HG03558 (cell line): ENCODE data around the gene SPIN1.
A peak's percentile ranks its signal among the peaks of the same experiment; 100 is the strongest.
"Not testable (repeated sequence)": the region's sequence is repeated elsewhere in the genome, so short reads cannot be mapped to it uniquely, and the experiment has no call there.

ENCODE experiments used
- ATAC-seq: cut with Tn5 transposase; IDR thresholded peaks from one replicate; pipeline ENCODE4 v1.9.1; 2021; ENCODE audit warnings: moderate number of reproducible peaks; ENCODE audit not compliant: unreplicated experiment; ENCODE audit errors: extremely low read depth

SPIN1 gene

DNA sequence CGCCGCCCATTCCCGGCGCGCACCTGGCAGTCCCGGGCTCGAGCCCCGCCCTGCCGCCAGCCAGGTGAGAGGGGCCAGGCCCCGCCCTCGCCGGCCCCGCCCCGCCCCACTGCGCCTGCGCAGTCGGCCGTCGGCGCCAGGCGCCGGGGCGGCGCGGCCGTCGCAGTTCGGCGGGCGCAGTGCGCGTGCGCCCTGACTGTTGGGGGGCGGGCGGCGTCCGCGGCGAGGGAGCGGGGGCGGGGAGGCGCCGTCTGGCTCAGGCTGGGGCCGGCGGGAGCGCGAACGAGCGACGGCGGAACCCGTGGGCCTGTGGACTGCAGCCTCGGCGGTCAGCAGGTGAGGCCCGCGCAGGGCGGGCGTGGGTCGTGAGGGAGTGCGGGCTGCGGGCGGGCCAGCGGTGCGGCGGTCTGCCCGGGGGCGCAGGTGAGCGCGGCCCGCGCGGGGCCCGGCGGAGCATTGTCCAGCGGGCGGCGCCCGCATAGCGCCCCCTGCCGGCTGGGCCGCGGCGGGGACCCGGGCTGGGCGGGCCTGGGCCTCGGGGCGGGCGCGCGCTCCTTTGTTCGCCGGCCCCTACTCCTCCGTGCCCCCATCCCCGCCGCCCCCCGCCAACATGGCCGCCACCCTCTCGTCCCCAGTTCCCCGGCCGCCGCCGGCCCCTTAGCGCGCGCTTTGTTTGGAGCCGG is at the start of gene SPIN1:
TSS of gene SPIN1 (plus strand) at position 242 of the 683 bp plus-strand sequence. CDS start 38,096 bp downstream, outside the sequence.
- ATAC-seq, result peak; percentile 67

DNA sequence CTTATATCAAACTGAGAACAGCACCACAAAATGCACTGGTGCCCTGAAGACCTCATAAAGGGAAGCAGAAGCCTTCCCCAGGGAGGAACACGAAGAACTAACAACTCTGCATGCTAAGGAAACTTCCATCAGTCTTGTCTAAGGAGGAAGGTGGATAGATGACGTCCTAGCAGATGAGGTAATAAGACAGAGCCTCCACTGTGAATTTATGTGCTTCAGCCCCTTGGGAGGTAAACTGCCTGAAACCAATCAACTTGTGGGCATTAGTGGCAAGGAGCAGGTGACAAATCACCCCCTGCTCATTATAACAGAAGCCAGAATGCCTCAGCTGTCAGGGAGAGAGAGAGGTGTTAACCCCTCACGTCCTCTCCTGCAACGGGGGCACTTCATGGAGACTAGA is 48.9 kb upstream of the SPIN1 start:
- no peak for ATAC-seq

DNA sequence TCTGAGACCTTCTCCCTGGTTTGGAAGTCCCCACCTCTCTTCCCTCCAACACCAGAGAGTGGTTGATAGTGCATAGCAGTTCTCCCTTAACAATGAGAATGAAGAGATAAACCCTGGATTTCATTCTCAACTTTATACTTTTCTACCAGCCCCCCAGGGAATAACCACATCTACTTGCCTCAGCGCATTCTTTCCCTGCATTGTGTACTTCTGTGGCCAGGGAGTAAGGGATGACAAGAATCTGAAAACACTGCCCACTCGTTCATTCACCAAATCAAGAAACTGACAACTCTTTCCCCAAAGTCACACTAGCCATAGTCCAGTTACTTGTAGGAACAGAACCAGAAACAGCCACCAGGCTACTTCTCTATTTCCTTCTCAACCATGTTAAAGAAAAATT is 46.0 kb upstream of the SPIN1 start:
- ATAC-seq, result no peak

DNA sequence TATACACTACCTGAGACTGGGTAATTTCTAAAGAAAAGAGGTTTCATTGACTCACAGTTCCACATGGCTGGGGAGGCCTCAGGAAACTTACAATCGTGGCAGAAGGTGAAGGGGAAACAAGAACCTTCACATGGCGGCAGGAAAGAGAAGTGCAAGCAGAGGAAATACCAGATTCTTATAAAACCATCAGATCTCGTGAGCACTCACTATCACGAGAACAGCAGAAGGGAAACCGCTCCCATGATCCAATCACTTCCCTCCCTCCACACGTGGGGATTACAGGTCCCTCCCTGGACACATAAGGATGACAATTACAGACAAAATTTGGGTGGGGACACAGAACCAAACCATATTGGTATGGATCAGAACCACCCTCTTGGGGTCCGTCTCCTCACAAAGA is 44.2 kb upstream of the SPIN1 start:
- no peak for ATAC-seq

DNA sequence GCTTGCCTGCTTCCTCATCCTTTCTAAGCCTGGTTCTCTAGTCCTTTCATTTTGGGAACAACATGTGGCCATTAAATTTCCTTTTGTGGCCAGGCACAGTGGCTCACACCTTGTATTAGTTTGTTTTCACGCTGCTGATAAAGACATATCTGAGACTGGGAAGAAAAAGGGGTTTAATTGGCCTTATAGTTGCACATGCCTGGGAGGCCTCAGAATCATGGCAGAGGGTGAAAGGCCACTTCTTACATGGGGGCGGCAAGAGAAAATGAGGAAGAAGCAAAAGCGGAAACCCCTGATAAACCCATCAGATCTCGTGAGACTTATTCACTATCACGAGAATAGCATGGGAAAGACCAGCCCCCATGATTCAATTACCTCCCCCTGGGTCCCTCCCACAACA is 37.9 kb upstream of the SPIN1 start:
- ATAC-seq, result not testable (repeated sequence)

DNA sequence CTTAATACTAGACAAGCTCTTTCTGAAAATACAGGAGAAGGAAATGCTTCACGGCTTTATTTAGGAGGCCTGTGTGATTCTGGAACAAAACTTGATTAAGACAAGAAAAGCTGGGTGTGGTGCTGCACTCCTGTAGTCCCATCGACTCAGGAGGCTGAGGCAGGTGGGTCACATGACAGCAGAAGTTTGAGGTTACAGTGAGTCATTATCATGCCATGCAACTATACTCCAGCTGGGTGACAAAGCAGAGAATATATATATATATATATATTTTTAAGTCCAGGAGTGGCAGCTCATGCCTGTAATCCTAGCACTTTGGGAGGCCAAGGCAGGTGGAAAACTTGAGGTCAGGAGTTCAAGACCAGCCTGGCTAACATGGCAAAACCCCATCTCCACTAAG is 33.1 kb upstream of the SPIN1 start:
- ATAC-seq, result no peak

DNA sequence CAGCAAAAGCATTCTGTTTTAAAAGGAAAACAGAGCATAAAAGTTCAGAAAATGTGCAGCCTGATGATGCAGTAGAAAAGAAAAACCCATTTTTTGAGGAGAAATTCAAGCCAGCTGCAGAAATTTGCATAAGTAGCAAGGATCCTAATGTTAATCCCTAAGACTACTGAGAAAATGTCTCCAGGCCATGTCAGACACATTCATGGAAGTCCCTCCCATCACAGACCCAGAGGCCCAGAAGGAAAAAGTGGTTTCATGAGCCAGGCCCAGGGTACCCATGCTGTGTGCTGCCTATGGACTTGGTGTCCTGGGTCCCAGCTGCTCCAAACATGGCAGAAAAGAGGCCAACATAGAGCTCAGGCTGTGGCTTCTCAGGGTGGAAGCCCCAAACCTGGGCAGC is 31.0 kb upstream of the SPIN1 start:
- not testable (repeated sequence) for ATAC-seq

DNA sequence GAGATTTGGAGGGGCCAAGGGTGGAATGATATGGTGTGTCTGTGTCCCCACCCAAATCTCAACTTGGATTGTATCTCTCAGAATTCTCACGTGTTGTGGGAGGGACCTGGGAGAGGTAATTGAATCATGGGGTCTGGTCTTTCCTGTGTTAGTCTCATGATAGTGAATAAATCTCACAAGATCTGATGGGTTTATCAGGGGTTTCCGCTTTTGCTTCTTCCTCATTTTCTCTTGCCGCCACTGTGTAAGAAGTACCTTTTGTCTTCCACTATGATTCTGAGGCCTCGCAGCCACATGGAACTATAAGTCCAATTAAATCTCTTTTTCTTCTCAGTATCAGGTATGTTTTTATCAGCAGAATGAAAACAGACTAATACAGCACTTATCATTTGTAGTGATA is 29.5 kb upstream of the SPIN1 start:
- no peak for ATAC-seq

DNA sequence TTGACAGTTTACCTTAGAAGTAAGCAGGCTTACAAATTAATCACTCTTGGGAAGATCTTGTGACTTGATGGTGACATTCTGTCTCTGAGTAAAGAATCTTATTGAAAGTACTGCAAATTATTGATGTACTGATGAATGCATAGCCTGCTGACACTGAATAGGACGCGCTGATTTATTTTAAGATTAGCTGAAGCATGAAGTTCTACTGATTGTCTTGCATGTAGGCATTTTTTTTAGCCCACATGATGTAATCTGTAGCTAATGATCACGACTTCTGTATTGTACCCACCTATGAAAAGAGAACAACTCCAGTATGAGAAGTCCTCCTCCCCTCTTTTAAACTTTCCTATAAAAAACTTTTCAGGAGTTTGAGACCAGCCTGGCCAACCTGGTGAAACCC is 28.3 kb upstream of the SPIN1 start:
- no peak for ATAC-seq

DNA sequence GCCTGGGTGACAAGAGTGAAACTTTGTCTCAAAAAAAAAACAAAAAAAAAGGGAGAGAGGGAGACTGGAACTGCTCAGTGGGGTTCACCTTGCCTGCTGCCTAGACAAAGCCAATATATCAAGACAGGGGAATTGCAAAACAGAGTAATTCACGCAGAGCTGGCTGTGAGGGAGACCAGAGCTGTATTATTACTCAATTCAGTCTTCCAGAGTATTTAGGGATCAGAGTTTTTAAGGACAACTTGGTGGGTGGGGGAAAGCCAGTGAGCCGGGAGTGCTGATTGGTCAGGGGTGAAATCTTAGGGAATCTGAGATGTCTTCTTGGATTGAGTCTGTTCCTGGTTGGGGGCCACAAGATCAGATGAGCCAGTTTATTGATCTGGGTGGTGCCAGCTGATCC is 25.6 kb upstream of the SPIN1 start:
- ATAC-seq, result no peak

DNA sequence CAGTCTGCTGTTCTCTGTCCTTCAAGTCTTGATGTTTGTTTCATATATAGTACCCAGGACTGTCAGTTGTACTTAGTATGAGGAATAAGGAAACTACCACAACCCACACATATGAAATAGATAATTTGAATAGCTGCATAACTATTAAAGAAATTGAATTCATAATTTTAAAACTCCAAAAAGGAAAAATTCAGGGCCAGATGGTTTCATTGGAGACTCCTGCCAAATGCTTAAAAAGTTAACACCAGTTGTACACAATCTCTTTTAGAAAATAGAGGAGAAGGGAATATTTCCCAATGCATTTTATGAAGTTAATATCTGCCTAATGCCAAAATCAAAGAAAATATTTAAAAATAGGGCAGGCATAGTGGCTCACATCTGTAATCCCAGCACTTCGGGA is 24.6 kb upstream of the SPIN1 start:
- no peak for ATAC-seq

DNA sequence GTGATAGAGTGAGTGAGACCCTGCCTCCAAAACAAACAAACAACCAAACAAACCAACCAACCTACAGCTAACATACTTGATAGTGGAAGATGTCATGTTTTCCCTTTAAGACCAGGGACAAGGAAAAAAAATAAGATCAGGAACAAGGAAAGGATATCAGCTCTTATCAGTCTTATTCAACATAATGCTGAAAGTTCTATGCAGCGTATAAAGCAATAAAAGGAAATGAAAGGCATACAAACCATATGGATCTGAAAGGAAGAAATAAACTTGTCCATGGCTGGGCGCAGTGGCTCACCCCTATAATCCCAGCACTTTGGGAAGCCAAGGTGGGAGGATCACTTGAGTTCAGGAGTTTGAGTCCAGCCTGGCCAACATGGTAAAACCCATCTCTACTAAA is 23.5 kb upstream of the SPIN1 start:
- ATAC-seq, result no peak

DNA sequence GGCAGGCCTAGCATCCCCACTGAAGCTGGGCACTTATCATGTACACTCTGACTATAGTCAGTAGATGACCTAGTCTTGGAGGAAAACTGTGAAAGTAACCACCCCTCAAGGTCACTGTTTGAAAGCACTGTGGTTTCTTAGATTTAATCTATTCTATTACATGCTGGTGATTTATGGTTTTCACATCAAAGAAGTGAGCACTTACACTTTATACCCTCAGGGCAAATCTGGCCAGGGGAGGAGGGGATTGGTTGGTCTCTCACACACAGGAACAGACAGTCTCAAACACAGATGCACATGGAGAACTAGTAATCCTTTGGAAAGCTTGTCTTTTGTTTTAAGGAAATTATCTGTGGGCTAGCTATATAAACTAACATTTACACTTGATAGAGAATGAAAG is 17.9 kb upstream of the SPIN1 start:
- ATAC-seq, result no peak

DNA sequence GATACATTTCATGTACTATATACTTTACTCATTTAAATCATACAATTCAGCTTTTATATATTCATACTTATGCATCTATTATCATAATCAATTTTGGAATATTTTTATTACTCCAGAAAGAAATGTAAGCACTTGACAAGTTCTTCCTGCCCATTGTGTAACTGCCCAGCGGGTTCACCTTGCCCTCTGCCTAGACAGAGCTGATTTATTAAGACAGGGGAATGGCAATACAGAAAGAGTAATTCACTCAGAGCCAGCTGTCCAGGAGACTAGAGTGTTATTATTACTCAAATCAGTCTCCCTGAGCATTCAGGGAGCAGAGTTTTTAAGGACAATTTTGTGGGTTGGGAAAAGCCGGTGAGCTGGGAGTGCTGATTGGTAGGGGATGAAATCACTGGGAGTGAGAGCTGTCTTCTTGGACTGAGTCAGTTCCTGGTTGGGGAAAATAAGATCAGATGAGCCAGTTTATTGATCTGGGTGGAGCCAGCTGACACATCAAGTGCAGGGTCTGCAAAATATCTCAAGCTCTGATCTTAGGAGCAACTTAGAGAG is 16.1 kb upstream of the SPIN1 start:
- ATAC-seq, result no peak

DNA sequence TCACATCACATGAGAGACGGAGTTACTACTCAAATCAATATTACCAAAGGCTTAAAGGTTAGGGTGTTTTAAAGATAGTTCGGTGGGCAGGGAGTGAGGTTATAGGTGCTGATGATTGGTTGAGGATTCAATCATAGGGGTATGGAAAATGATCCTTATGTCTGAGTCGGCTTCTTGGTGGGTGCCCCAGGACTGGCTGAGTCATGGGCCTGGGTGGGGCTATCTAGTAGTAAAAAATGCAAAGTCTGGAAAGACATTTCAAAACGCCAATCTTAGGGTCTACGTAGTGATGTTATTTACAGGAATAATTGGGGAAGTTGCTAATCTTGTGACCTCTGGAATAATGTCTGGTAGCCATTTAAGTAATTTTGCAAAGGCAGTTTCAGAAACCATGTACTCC is 15.2 kb upstream of the SPIN1 start:
- no peak for ATAC-seq

DNA sequence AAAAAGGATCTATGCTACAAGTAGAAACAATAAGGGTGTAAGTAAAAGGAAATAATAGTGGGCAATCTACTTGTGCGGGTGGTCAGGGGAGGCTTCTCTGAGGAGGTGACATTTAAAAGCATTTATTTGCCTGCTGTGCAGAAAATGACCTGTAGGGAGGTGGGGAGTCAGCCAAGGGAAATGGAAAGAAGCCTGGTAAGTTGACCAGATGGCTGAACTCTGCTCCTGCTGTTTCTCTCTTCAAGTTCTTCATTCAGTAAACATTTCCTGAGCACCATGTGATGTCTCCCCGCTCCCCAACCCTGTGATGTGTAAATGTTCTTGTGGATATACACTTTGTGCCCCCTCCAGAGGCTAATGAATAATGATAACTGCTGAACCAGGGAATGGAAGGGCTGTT is 9.9 kb upstream of the SPIN1 start:
- ATAC-seq, result no peak

DNA sequence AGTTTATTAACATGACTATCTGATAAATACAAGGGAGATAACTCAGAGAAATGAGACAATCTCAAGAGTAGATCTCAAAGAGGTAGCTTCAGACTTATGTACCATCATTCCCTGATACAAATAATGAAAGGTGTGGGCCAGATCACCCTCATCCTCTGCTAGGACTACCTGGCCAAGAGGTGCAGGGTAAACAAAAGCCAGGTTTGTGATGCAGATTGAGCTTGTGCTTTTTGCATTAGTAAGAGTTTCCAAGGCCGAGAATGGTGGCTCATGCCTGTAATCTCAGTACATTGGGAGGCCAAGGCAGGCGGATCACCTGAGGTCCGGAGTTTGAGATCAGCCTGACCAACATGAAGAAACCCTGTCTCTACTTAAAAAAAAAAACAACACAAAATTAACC is 8.9 kb upstream of the SPIN1 start:
- ATAC-seq, result no peak

DNA sequence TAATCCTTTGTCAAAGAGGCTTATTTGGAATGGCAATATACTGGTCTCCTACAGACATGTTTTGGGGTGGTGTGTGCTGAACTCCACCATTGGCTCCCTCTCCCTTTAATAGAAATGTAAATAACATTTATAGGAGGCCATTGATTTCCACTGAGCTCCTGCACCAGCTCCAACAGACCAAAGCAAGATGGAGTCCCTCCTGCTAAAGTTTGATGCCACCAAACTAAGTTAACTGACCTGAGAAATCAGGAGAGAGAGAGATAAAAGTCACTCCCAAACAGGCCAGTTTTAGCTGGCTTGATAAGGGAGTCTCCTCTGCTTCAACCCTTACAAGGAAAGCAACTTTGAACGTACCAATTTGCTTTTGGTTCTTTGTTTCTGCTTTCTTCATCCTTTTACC is 8.1 kb upstream of the SPIN1 start:
- no peak for ATAC-seq

DNA sequence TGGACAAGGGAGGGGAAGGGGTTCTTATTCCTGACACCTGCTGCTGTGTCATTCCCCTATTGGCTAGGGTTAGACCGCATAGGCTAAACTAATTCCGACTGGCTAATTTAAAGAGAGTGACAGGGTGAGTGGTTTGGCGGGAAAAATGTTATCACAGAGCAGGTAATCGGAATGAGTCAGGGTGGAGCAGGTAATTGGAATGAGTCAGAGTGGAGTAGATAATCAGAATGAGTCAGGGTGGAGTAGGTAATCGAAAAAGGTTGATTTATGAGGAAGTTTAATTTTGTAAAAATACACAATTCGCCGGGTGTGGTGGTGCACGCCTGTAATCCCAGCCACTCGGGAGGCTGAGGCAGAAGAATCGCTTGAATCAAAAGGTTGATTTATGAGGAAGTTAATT is 6.9 kb upstream of the SPIN1 start:
- ATAC-seq, result not testable (repeated sequence)

DNA sequence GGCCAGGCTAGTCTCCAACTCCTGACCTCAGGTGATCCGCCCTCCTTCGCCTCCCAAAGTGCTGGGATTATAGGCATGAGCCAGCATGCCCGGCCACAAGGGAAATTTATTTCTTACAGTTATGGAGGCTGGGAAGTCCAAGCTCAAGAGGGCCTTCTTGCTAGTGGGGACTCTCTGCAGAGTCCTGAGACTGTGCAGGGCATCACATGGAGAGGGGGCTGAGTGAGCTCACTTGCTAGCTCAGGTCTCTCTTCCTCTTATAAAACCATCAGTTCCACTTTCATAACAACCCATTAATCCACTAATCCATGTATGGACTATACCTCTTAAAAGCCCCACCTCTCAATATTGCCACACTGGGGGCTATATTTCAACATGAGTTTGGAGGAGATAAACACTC is 5.1 kb upstream of the SPIN1 start:
- ATAC-seq, result no peak

DNA sequence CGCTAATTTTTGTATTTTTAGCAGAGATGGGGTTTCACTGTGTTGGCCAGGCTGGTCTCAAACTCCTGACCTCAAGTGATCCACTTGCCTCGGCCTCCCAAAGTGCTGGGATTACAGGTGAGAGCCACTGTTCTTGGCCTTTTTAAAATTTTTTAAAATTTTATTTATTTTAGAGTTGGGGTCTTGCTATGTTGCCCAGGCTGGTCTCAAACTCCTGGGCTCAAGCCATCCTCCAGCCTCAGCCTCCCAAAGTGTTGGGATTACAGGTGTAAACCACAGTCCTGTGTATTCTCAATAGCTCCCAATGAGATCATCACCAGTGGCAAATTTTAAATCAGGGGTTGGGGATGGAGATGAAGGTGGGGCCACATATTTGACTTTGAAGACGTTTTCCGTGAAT is 2.1 kb upstream of the SPIN1 start:
- ATAC-seq, result not testable (repeated sequence)

DNA sequence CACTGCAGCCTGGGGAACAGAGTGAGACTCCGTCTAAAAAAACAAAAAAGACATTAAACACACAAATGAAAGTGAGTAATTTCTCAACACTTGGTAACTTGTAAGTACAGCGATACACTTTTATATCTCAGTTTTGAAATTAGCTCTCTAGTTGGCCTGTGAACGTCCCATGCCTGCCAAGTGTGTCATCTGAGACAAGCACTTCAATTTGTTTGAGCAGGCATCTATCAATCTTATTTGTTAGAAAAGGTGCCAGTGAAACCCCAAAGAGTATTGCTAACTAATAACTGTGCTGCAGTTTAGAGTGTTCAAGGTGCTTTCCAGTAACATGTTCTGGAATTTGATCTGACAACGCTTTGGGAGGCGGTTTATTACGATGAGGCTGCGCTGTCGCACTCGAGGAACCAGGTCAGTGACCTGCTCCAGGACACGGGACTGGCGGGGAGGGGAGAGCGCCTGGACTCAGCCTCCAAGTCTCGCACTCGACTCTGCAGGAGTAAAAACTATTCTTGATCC is 1.1 kb upstream of the SPIN1 start:
- no peak for ATAC-seq
